GM12891 (cell line): Measurements from ENCODE around the gene LMBRD1.

Experiments used
- PAX5 ChIP-seq: IDR thresholded peaks from 2 replicates; pipeline ENCODE4 v1.6.1; 2011; ENCODE audit warnings: low read length, moderate library complexity, mild to moderate bottlenecking; ENCODE audit not compliant: insufficient read depth, severe bottlenecking
- POLR2A ChIP-seq: IDR thresholded peaks from 2 replicates; pipeline ENCODE4 v1.6.1; 2011; ENCODE audit warnings: low read depth, low read length, control low read depth
- POLR2AphosphoS5 ChIP-seq: IDR thresholded peaks from 2 replicates; pipeline ENCODE4 v1.6.1; 2011; ENCODE audit warnings: low read depth, low read length, control low read depth
- POU2F2 ChIP-seq: IDR thresholded peaks from 2 replicates; pipeline ENCODE4 v1.6.1; 2011; ENCODE audit warnings: low read depth, mild to moderate bottlenecking, control low read depth, low read length, moderate library complexity
- SPI1 ChIP-seq: IDR thresholded peaks from 2 replicates; pipeline ENCODE4 v1.6.1; 2011; ENCODE audit warnings: low read depth, low read length, control low read depth
- TAF1 ChIP-seq: IDR thresholded peaks from 2 replicates; pipeline ENCODE4 v1.6.1; 2011; ENCODE audit warnings: low read depth, low read length, control low read depth

GRCh38 chr6:69699655-69700054, 97.2 kb downstream of the LMBRD1 start:
- TF ChIP-seq POLR2AphosphoS5 (no peak), POLR2A (no peak), PAX5 (no peak), SPI1 (no peak), TAF1 (no peak), POU2F2 (no peak)
